HepG2 (cell line): Measurements from ENCODE around the gene FBXL4. TPM values are rescaled to one million over a fixed set of nuclear protein-coding genes. Genes with fewer than 3 reads are reported as not detected.

Experiments used
- ATAC-seq: fragments of 200-7000 bp; cut with Tn5 transposase; 3 replicates; pipeline ENCODE4 v1.9.1; 2020; ENCODE audit warnings: mild to moderate bottlenecking, moderate library complexity
- BruUV-seq: library from RNA; stranded (reverse); fragments of 400-500 nt; replicated peaks from 2 replicates; lab custom pipeline; 2021; lab: Mats Ljungman, UMichigan
- CTCF ChIA-PET: fragments of 300-600 bp; formaldehyde crosslinking; extraction: SDS; loops from one replicate; lab custom pipeline; 2021; ENCODE audit warnings: low total read pairs, inconsistent platforms, low intra/inter-chr PET ratio; lab: Yijun Ruan, JAX
- POLR2A ChIA-PET: fragments of 350-600 bp; sonication (Branson Sonifier 250); formaldehyde crosslinking; loops from one replicate; lab custom pipeline; 2020; ENCODE audit warnings: antibody characterized with exemption, inconsistent platforms; lab: Yijun Ruan, JAX
- DNase-seq: peaks from one replicate; pipeline ENCODE4 v3.0.0-alpha.2; 2015; ENCODE audit warnings: low spot score
- FAIRE-seq: peaks from 3 replicates; lab custom pipeline; 2011; peaks lifted over from hg19 to GRCh38; lab: Jason Lieb, UNC
- H2AFZ ChIP-seq: one replicate; pipeline ENCODE4 v1.6.1; 2011; ENCODE audit warnings: low read length, inconsistent platforms
- H3K27ac ChIP-seq: fragments of 300-600 bp; 3 replicates; pipeline ENCODE4 v1.8.0; 2011; ENCODE audit warnings: mixed run types, mild to moderate bottlenecking, mixed read lengths, low read length, inconsistent platforms; ENCODE audit not compliant: insufficient read depth; ENCODE audit errors: extremely low read length
- H3K27me3 ChIP-seq, 2 experiments: fragments of 200-600 bp in 1 of 2; 2 replicates in 1 of 2; 3 replicates in 1 of 2; pipeline versions ENCODE4 v1.6.0 to v1.8.0; 2011; ENCODE audit warnings: low read length in 2 of 2, mild to moderate bottlenecking in 2 of 2, moderate library complexity in 2 of 2, inconsistent platforms in 1 of 2; ENCODE audit not compliant: insufficient read depth in 2 of 2, control insufficient read depth in 1 of 2
- H3K36me3 ChIP-seq, 2 experiments: fragments of 200-600 bp in 1 of 2; replicated peaks in 1 of 2; 2 replicates in 1 of 2; 3 replicates in 1 of 2; pipeline versions ENCODE4 v1.5.1 to v1.8.0; 2011; ENCODE audit warnings: low read length in 2 of 2, inconsistent platforms in 1 of 2; ENCODE audit not compliant: insufficient read depth in 2 of 2, control insufficient read depth in 1 of 2
- H3K4me1 ChIP-seq: 2 replicates; pipeline ENCODE4 v1.5.1; 2012; ENCODE audit warnings: low read length, inconsistent platforms; ENCODE audit not compliant: insufficient read depth
- H3K4me2 ChIP-seq: 2 replicates; pipeline ENCODE4 v1.6.0; 2011; ENCODE audit warnings: low read depth, low read length, inconsistent platforms
- H3K4me3 ChIP-seq, 3 experiments: fragments of 200-600 bp in 1 of 3; sonication (generic), shearing (Covaris generic) in 1 of 3; replicated peaks in 1 of 3; 2 replicates each; pipeline ENCODE4 v1.5.1; 2011 to 2016; ENCODE audit warnings: low read length in 3 of 3, inconsistent platforms in 2 of 3, low read depth in 2 of 3, mild to moderate bottlenecking in 2 of 3, control low read depth in 1 of 3, mixed read lengths in 1 of 3; ENCODE audit not compliant: insufficient read depth in 1 of 3
- H3K79me2 ChIP-seq: one replicate; pipeline ENCODE4 v1.6.1; 2011; ENCODE audit warnings: low read length, inconsistent platforms; ENCODE audit not compliant: insufficient read depth
- H3K9ac ChIP-seq: 2 replicates; pipeline ENCODE4 v1.6.0; 2011; ENCODE audit warnings: mild to moderate bottlenecking, low read depth, low read length, inconsistent platforms; ENCODE audit not compliant: insufficient read depth
- H3K9me3 ChIP-seq: 2 replicates; pipeline ENCODE4 v1.5.1; 2012; ENCODE audit warnings: mild to moderate bottlenecking, low read length
- H4K20me1 ChIP-seq: 2 replicates; pipeline ENCODE4 v1.6.0; 2011; ENCODE audit warnings: inconsistent platforms, mild to moderate bottlenecking, low read length, moderate library complexity; ENCODE audit not compliant: insufficient read depth
- NCOA2 ChIP-seq: sonication (generic); formaldehyde crosslinking; IDR thresholded peaks from 2 replicates; pipeline ENCODE4 v1.8.0; 2022; ENCODE audit warnings: inconsistent platforms
- NR2C2 ChIP-seq: sonication (generic); formaldehyde crosslinking; IDR thresholded peaks from 2 replicates; pipeline ENCODE4 v1.4.0; 2020; ENCODE audit warnings: missing genetic modification reagents, mild to moderate bottlenecking, moderate library complexity, borderline replicate concordance
- PHF21A ChIP-seq: sonication (generic); formaldehyde crosslinking; IDR thresholded peaks from 2 replicates; pipeline ENCODE4 v1.5.0; 2020; ENCODE audit warnings: mild to moderate bottlenecking, missing genetic modification reagents
- POLR2A ChIP-seq, 2 experiments: IDR thresholded peaks; 2 replicates each; pipeline ENCODE4 v1.6.1; 2011; ENCODE audit warnings: low read depth in 2 of 2, low read length in 2 of 2, mild to moderate bottlenecking in 1 of 2, moderate library complexity in 1 of 2; ENCODE audit not compliant: insufficient read depth in 1 of 2
- TMF1 ChIP-seq: sonication (generic); formaldehyde crosslinking; IDR thresholded peaks from 2 replicates; pipeline ENCODE4 v1.8.1; 2022; ENCODE audit warnings: low read depth, missing genetic modification reagents
- ZNF251 ChIP-seq: sonication (generic); formaldehyde crosslinking; IDR thresholded peaks from 2 replicates; pipeline ENCODE4 v1.9.0; 2021; ENCODE audit warnings: mild to moderate bottlenecking, missing genetic modification reagents
- ZNF703 ChIP-seq: sonication (generic); formaldehyde crosslinking; IDR thresholded peaks from 2 replicates; pipeline ENCODE4 v1.5.1; 2020; ENCODE audit warnings: missing genetic modification reagents, mild to moderate bottlenecking, moderate library complexity, borderline replicate concordance
- ZNF850 ChIP-seq: sonication (generic); formaldehyde crosslinking; conservative IDR thresholded peaks from 2 replicates; pipeline ENCODE4 v1.9.0; 2021; ENCODE audit warnings: mild to moderate bottlenecking, missing genetic modification reagents
- WGBS: methylation state at CpG from one replicate; pipeline ENCODE4 v1.1.6; 2017; ENCODE audit warnings: low lambda C conversion rate; 5-methylcytosine and 5-hydroxymethylcytosine counted together
- in situ Hi-C: cut with HindIII; loops from 2 replicates; pipeline ENCODE4 v1.10.0; 2017; ENCODE audit warnings: low pct_unique_long_range_greater_than_20kb; ENCODE audit not compliant: extremely low pct_ligation_motif_present
- intact Hi-C: fragments of 100-400 bp; cut with micrococcal nuclease; formaldehyde crosslinking; loops from one replicate; pipeline ENCODE4 v1.10.0; 2022; ENCODE audit not compliant: unreplicated experiment
- polyA plus RNA-seq, 8 experiments: library from polyadenylated mRNA; depleted of rRNA in 3 of 8; stranded (reverse) in 7 of 8; unstranded in 1 of 8; fragments of >200 nt; fragmentation: Illumina TruSeq in 4 of 8; extraction: Trizol in 4 of 8; gene quantifications; 2 replicates each; pipeline versions ENCODE4 v1.2.1 to v1.2.3, GENCODE V29; 2011 to 2016; ENCODE audit warnings: low read depth in 4 of 8, missing spikeins in 1 of 8, mixed read lengths in 1 of 8; ENCODE audit not compliant: insufficient read depth in 1 of 8
- total RNA-seq, 5 experiments: library from RNA; depleted of rRNA; stranded (reverse); fragments of >200 nt; fragmentation: Illumina TruSeq; extraction: Trizol; gene quantifications; 2 replicates each; pipeline ENCODE4 v1.2.3, GENCODE V29; 2016; ENCODE audit warnings: low read depth in 1 of 5
- TF ChIP-seq, protein P1 (sequence below): sonication (generic); formaldehyde crosslinking; IDR thresholded peaks from 2 replicates; pipeline ENCODE4 v1.9.0; 2021; ENCODE audit warnings: missing genetic modification reagents, borderline replicate concordance
- TF ChIP-seq, protein P2 (sequence below): sonication (generic); formaldehyde crosslinking; IDR thresholded peaks from 2 replicates; pipeline ENCODE4 v1.8.0; 2022; ENCODE audit warnings: missing genetic modification reagents, mild to moderate bottlenecking, borderline replicate concordance
- TF ChIP-seq, protein P3 (sequence below): sonication (generic); formaldehyde crosslinking; IDR thresholded peaks from 2 replicates; pipeline ENCODE4 v1.4.0; 2020; ENCODE audit warnings: missing genetic modification reagents
- TF ChIP-seq, protein P4 (sequence below): sonication (generic); formaldehyde crosslinking; IDR thresholded peaks from 2 replicates; pipeline ENCODE4 v1.5.0; 2020; ENCODE audit warnings: missing genetic modification reagents

Gene FBXL4
- total and polyA plus RNA-seq, 2 of the 13 experiments (the other 11 are each of a cell fraction or from before 2014, with no cell fraction given) = 13.2 to 17.6 TPM

DNA sequence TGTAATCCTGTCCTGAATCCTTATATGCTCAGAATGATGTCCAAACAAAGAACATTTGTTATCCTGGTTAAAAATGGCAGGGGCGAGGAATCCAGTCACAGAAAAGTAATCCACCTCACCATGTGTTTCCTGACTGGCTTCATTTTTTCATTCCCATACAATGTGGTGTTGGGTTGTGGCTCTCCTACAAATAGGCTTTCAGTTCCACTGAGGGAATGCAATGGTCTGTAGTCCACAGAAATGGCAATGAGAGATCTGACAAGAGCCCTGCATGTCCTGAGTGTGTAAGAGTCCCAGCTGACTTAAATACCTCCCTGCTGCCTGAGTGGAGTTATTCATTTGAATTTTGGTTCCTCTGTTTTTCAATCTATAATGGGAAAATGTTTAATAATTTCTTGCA is 47.4 kb upstream of the FBXL4 start:
- BruUV-seq = no TSS peak
- CTCF ChIA-PET = no interaction called here
- POLR2A ChIA-PET = no interaction called here

More for the DNA sequence above, 47.4 kb upstream of the FBXL4 start:
- H3K79me2 ChIP-seq = no peaks in the 10 kb centered on the region
- ATAC-seq (no peak), FAIRE-seq (no peak), DNase-seq (no peak)
- no peak for TF ChIP-seq ZNF703
- TF ChIP-seq ZNF251 (CRISPR knock-in tag) = no peak
- no peak for TF ChIP-seq TMF1
- no peak for TF ChIP-seq NR2C2
- TF ChIP-seq, protein P1, sequence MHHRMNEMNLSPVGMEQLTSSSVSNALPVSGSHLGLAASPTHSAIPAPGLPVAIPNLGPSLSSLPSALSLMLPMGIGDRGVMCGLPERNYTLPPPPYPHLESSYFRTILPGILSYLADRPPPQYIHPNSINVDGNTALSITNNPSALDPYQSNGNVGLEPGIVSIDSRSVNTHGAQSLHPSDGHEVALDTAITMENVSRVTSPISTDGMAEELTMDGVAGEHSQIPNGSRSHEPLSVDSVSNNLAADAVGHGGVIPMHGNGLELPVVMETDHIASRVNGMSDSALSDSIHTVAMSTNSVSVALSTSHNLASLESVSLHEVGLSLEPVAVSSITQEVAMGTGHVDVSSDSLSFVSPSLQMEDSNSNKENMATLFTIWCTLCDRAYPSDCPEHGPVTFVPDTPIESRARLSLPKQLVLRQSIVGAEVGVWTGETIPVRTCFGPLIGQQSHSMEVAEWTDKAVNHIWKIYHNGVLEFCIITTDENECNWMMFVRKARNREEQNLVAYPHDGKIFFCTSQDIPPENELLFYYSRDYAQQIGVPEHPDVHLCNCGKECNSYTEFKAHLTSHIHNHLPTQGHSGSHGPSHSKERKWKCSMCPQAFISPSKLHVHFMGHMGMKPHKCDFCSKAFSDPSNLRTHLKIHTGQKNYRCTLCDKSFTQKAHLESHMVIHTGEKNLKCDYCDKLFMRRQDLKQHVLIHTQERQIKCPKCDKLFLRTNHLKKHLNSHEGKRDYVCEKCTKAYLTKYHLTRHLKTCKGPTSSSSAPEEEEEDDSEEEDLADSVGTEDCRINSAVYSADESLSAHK (CRISPR knock-in tag) = no peak
- TF ChIP-seq, protein P2, sequence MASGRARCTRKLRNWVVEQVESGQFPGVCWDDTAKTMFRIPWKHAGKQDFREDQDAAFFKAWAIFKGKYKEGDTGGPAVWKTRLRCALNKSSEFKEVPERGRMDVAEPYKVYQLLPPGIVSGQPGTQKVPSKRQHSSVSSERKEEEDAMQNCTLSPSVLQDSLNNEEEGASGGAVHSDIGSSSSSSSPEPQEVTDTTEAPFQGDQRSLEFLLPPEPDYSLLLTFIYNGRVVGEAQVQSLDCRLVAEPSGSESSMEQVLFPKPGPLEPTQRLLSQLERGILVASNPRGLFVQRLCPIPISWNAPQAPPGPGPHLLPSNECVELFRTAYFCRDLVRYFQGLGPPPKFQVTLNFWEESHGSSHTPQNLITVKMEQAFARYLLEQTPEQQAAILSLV (CRISPR knock-in tag) = no peak
- no peak for TF ChIP-seq NCOA2 (CRISPR knock-in tag)
- TF ChIP-seq POLR2A (IDR thresholded peaks at IDR 0.05; ENCODE audit: insufficient read depth in 1 of 2, low read depth in 2 of 2, low read length in 2 of 2) = no peak
- TF ChIP-seq, protein P3, sequence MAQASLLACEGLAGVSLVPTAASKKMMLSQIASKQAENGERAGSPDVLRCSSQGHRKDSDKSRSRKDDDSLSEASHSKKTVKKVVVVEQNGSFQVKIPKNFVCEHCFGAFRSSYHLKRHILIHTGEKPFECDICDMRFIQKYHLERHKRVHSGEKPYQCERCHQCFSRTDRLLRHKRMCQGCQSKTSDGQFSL (CRISPR knock-in tag) = no peak
- TF ChIP-seq ZNF850 (CRISPR knock-in tag) = no peak
- TF ChIP-seq PHF21A (CRISPR knock-in tag) = no peak
- TF ChIP-seq, protein P4, sequence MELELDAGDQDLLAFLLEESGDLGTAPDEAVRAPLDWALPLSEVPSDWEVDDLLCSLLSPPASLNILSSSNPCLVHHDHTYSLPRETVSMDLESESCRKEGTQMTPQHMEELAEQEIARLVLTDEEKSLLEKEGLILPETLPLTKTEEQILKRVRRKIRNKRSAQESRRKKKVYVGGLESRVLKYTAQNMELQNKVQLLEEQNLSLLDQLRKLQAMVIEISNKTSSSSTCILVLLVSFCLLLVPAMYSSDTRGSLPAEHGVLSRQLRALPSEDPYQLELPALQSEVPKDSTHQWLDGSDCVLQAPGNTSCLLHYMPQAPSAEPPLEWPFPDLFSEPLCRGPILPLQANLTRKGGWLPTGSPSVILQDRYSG (CRISPR knock-in tag) = no peak
- no peak overlapping the region for H3K4me3 ChIP-seq
- in situ Hi-C loops = no loop called here
- no peak overlapping the region for H2AFZ ChIP-seq
- H3K36me3 ChIP-seq = no peaks in the 10 kb centered on the region
- no peak overlapping the region for H3K27ac ChIP-seq
- no peaks in the 10 kb centered on the region for H3K9me3 ChIP-seq
- H3K27me3 ChIP-seq = no peaks in the 10 kb centered on the region
- H4K20me1 ChIP-seq = no peaks in the 10 kb centered on the region
- intact Hi-C loops = no loop called here
- no peak overlapping the region for H3K9ac ChIP-seq
- no peak overlapping the region for H3K4me2 ChIP-seq
- WGBS = 0% methylated on average over 1 of the region's 1 CpG
- no peaks in the 10 kb centered on the region for H3K4me1 ChIP-seq
